Fibroblast of villous mesenchyme (primary cell): ENCODE results near the gene SSTR5. TPM values are rescaled to one million over a fixed set of nuclear protein-coding genes. Genes with fewer than 3 reads are reported as not detected.
A peak's percentile ranks its signal among the peaks of the same experiment; 100 is the strongest.

Experiments
- DNase-seq: peaks from one replicate; pipeline ENCODE4 v3.0.0-alpha.2; 2010; ENCODE audit warnings: low read depth
- H3K4me3 ChIP-seq: 2 replicates; pipeline ENCODE4 v1.5.1; 2011; ENCODE audit warnings: low read depth, mild to moderate bottlenecking, low read length
- CTCF ChIP-seq: IDR thresholded peaks from 2 replicates; pipeline ENCODE4 v1.5.1; 2012; ENCODE audit warnings: low read depth, mild to moderate bottlenecking, low read length; ENCODE audit not compliant: insufficient read depth
- total RNA-seq: library from RNA; depleted of rRNA; stranded (reverse); fragments of >200 nt; gene quantifications from 2 replicates; pipeline ENCODE4 v1.2.3, GENCODE V29; 2012

The SSTR5 gene
- total RNA-seq, 1 donor: not detected

GRCh38 chr16:1034230-1035065 is 38.1 kb upstream of the SSTR5 start:
- no peak for DNase-seq
- H3K4me3 ChIP-seq: no peak overlapping the region
- TF ChIP-seq CTCF: no peak

GRCh38 chr16:1035066-1035415 is 37.5 kb upstream of the SSTR5 start:
- no peak for DNase-seq
- no peak for TF ChIP-seq CTCF
- H3K4me3 ChIP-seq: no peak overlapping the region

- DNase-seq: no peak
- TF ChIP-seq CTCF: no peak
- H3K4me3 ChIP-seq: no peak overlapping the region
Observed at GRCh38 chr16:1036166-1036565, 36.4 kb upstream of the SSTR5 start.

GRCh38 chr16:1036726-1037393 is 35.7 kb upstream of the SSTR5 start:
- peak; percentile 4 for DNase-seq
- H3K4me3 ChIP-seq: no peak overlapping the region
- no peak for TF ChIP-seq CTCF

- no peak for TF ChIP-seq CTCF
- no peak for DNase-seq
- H3K4me3 ChIP-seq: no peak overlapping the region
Observed at GRCh38 chr16:1037394-1038257, 34.9 kb upstream of the SSTR5 start.

- no peak for TF ChIP-seq CTCF
- DNase-seq: no peak
- H3K4me3 ChIP-seq: no peak overlapping the region
Observed at GRCh38 chr16:1038932-1039331, 33.6 kb upstream of the SSTR5 start.
